K562 (cell line): ENCODE results near the gene MADD. TPM values are rescaled to one million over a fixed set of nuclear protein-coding genes. Genes with fewer than 3 reads are reported as not detected.

ENCODE experiments used
- BRD9 ChIP-seq: fragments of 450-650 bp; IDR thresholded peaks from 2 replicates; pipeline ENCODE4 v1.6.1; 2018; ENCODE audit warnings: low read depth; ENCODE audit not compliant: partially characterized antibody
- CC2D1A ChIP-seq: fragments of 450-650 bp; IDR thresholded peaks from 2 replicates; pipeline ENCODE4 v1.6.1; 2017; ENCODE audit warnings: mild to moderate bottlenecking
- GATA2 ChIP-seq: sonication (generic); formaldehyde crosslinking; IDR thresholded peaks from 2 replicates; pipeline ENCODE4 v1.4.0; 2020; ENCODE audit warnings: mild to moderate bottlenecking, missing genetic modification reagents
- HNRNPH1 ChIP-seq: fragments of 200-400 bp; formaldehyde crosslinking; optimal IDR thresholded peaks from 2 replicates; pipeline ENCODE3; 2017; ENCODE audit warnings: low read depth, mild to moderate bottlenecking, low read length, moderate library complexity
- IRF2 ChIP-seq: sonication (generic); formaldehyde crosslinking; IDR thresholded peaks from 2 replicates; pipeline ENCODE4 v1.8.1; 2022; ENCODE audit warnings: mild to moderate bottlenecking, missing genetic modification reagents
- OTX1 ChIP-seq: fragments of 450-650 bp; formaldehyde crosslinking; IDR thresholded peaks from 2 replicates; pipeline ENCODE4 v1.4.0; 2022; ENCODE audit warnings: mild to moderate bottlenecking
- PTBP1 ChIP-seq: fragments of 200-400 bp; formaldehyde crosslinking; IDR thresholded peaks from 2 replicates; pipeline ENCODE4 v1.6.1; 2017; ENCODE audit warnings: low read depth, low read length
- RBM15 ChIP-seq: fragments of 200-400 bp; formaldehyde crosslinking; IDR thresholded peaks from 2 replicates; pipeline ENCODE4 v1.6.1; 2018; ENCODE audit warnings: mild to moderate bottlenecking, low read length, moderate library complexity; ENCODE audit not compliant: insufficient read depth
- RBM34 ChIP-seq: fragments of 200-400 bp; formaldehyde crosslinking; IDR thresholded peaks from 2 replicates; pipeline ENCODE4 v1.6.1; 2018; ENCODE audit warnings: low read length, borderline replicate concordance; ENCODE audit not compliant: insufficient read depth
- RFX5 ChIP-seq: IDR thresholded peaks from 2 replicates; pipeline ENCODE4 v1.6.1; 2011; ENCODE audit warnings: low read depth, mild to moderate bottlenecking, improper control_type of control experiment, low read length
- SP1 ChIP-seq: sonication (generic); formaldehyde crosslinking; IDR thresholded peaks from 2 replicates; pipeline ENCODE4 v1.8.1; 2022; ENCODE audit warnings: mild to moderate bottlenecking, missing genetic modification reagents
- SRSF7 ChIP-seq: fragments of 200-400 bp; formaldehyde crosslinking; optimal IDR thresholded peaks from 2 replicates; pipeline ENCODE3; 2017; ENCODE audit warnings: mild to moderate bottlenecking, low read depth, low read length
- TBP ChIP-seq: optimal IDR thresholded peaks from 2 replicates; pipeline ENCODE3; 2011; ENCODE audit warnings: low read depth, low read length, improper control_type of control experiment
- THRAP3 ChIP-seq: fragments of 450-650 bp; IDR thresholded peaks from 2 replicates; pipeline ENCODE4 v1.6.1; 2016; ENCODE audit warnings: mild to moderate bottlenecking, inconsistent platforms, borderline replicate concordance
- TOE1 ChIP-seq, 2 experiments: fragments of 450-650 bp in 1 of 2; sonication (generic) in 1 of 2; formaldehyde crosslinking in 1 of 2; IDR thresholded peaks; 2 replicates each; pipeline versions ENCODE4 v1.7.1 to v1.8.0; 2016 to 2022; ENCODE audit warnings: borderline replicate concordance in 2 of 2, mild to moderate bottlenecking in 2 of 2, antibody characterized with exemption in 1 of 2, inconsistent platforms in 1 of 2, low read depth in 1 of 2, missing genetic modification reagents in 1 of 2, moderate library complexity in 1 of 2
- ZFP1 ChIP-seq: fragments of 450-650 bp; formaldehyde crosslinking; IDR thresholded peaks from 2 replicates; pipeline ENCODE4 v1.4.0; 2020; ENCODE audit warnings: mild to moderate bottlenecking, mixed read lengths
- ZKSCAN8 ChIP-seq: fragments of 200-800 bp; sonication (Bioruptor generic); IDR thresholded peaks from 2 replicates; pipeline ENCODE4 v1.6.1; 2016; ENCODE audit warnings: missing genetic modification characterization, missing compliant biosample characterization
- ZNF212 ChIP-seq: fragments of 450-650 bp; formaldehyde crosslinking; IDR thresholded peaks from 2 replicates; pipeline ENCODE4 v1.4.0; 2020; ENCODE audit warnings: mild to moderate bottlenecking
- ZNF41 ChIP-seq: fragments of 250-450 bp; sonication (Bioruptor Pico); conservative IDR thresholded peaks from 2 replicates; pipeline ENCODE4 v1.4.0; 2020; ENCODE audit warnings: mild to moderate bottlenecking
- ZNF696 ChIP-seq: fragments of 250-450 bp; sonication (Bioruptor Pico); conservative IDR thresholded peaks from 2 replicates; pipeline ENCODE4 v1.4.0; 2020; ENCODE audit warnings: mild to moderate bottlenecking, moderate library complexity
- ZNF77 ChIP-seq: fragments of 250-450 bp; sonication (Bioruptor Pico); IDR thresholded peaks from 2 replicates; pipeline ENCODE4 v1.5.0; 2020
- polyA plus RNA-seq, 8 experiments: library from polyadenylated mRNA; depleted of rRNA in 4 of 8; stranded (reverse) in 5 of 8; unstranded in 3 of 8; fragments of >200 nt; fragmentation: Nextera tagmentation in 2 of 8; fragmentation: Illumina TruSeq in 1 of 8; extraction: Ambion mirVana in 2 of 8; extraction: Trizol in 1 of 8; gene quantifications; 2 replicates each; pipeline versions ENCODE4 v1.2.1 to v1.2.3, GENCODE V29; 2011 to 2014; ENCODE audit warnings: inconsistent platforms in 1 of 8, missing spikeins in 1 of 8
- total RNA-seq, 7 experiments: library from RNA; depleted of rRNA in 6 of 7; stranded (reverse); fragments of >200 nt in 6 of 7; fragmentation: Illumina TruSeq in 2 of 7; extraction: Trizol in 2 of 7; gene quantifications; 2 replicates each; pipeline versions ENCODE4 v1.2.1 to v1.2.3, GENCODE V29; 2011 to 2021; ENCODE audit warnings: low replicate concordance in 1 of 7
- TF ChIP-seq, protein P1 (sequence below): sonication (generic); formaldehyde crosslinking; IDR thresholded peaks from 2 replicates; pipeline ENCODE4 v1.8.1; 2023; ENCODE audit warnings: mild to moderate bottlenecking, missing genetic modification reagents
- TF ChIP-seq, protein P2 (sequence below), 2 experiments: IDR thresholded peaks; 2 replicates each; pipeline ENCODE4 v1.6.1; 2011; ENCODE audit warnings: borderline replicate concordance in 1 of 2, control low read depth in 1 of 2, low read depth in 1 of 2, low read length in 1 of 2, mild to moderate bottlenecking in 1 of 2, mixed read lengths in 1 of 2, moderate library complexity in 1 of 2; ENCODE audit not compliant: insufficient read depth in 1 of 2, insufficient read length in 1 of 2, poor library complexity in 1 of 2, severe bottlenecking in 1 of 2; ENCODE audit errors: extremely low read depth in 1 of 2
- TF ChIP-seq, protein P3 (sequence below): IDR thresholded peaks from 2 replicates; pipeline ENCODE4 v1.6.1; 2016; ENCODE audit warnings: missing genetic modification characterization, missing compliant biosample characterization

MADD gene
- total and polyA plus RNA-seq, 9 of the 15 experiments (the other 6 are each of a cell fraction or from before 2014, with no cell fraction given) = 0.68 to 57.6 (median 33.6) TPM

- TF ChIP-seq ZNF41 (CRISPR knock-in tag) (no peak), ZKSCAN8 (CRISPR knock-in tag) (no peak), BRD9 (no peak), SP1 (no peak), IRF2 (CRISPR knock-in tag) (no peak), ZNF77 (CRISPR knock-in tag) (no peak), CC2D1A (no peak), ZNF212 (CRISPR knock-in tag) (no peak), HNRNPH1 (no peak), TBP (no peak), RBM34 (no peak), RBM15 (no peak), RFX5 (no peak), TOE1 (IDR thresholded peaks at IDR 0.05; ENCODE audit: borderline replicate concordance) (no peak), TOE1 (CRISPR knock-in tag; IDR thresholded peaks at IDR 0.05; ENCODE audit: borderline replicate concordance, low read depth) (no peak), GATA2 (CRISPR knock-in tag) (no peak), OTX1 (no peak), PTBP1 (no peak), SRSF7 (no peak), ZNF696 (no peak), THRAP3 (0 out of 2 replicates have a peak, but pooled peaks have one; percentile 63), ZFP1 (CRISPR knock-in tag) (no peak)
- TF ChIP-seq, protein P1, sequence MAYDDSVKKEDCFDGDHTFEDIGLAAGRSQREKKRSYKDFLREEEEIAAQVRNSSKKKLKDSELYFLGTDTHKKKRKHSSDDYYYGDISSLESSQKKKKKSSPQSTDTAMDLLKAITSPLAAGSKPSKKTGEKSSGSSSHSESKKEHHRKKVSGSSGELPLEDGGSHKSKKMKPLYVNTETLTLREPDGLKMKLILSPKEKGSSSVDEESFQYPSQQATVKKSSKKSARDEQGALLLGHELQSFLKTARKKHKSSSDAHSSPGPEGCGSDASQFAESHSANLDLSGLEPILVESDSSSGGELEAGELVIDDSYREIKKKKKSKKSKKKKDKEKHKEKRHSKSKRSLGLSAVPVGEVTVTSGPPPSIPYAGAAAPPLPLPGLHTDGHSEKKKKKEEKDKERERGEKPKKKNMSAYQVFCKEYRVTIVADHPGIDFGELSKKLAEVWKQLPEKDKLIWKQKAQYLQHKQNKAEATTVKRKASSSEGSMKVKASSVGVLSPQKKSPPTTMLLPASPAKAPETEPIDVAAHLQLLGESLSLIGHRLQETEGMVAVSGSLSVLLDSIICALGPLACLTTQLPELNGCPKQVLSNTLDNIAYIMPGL (CRISPR knock-in tag) = no peak
- TF ChIP-seq, protein P2, sequence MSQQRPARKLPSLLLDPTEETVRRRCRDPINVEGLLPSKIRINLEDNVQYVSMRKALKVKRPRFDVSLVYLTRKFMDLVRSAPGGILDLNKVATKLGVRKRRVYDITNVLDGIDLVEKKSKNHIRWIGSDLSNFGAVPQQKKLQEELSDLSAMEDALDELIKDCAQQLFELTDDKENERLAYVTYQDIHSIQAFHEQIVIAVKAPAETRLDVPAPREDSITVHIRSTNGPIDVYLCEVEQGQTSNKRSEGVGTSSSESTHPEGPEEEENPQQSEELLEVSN (IDR thresholded peaks at IDR 0.05; ENCODE audit: borderline replicate concordance in 1 of 2, extremely low read depth in 1 of 2, insufficient read depth in 1 of 2, insufficient read length in 1 of 2, low read depth in 1 of 2, low read length in 1 of 2, poor library complexity in 1 of 2, severe bottlenecking in 1 of 2) = no peak
- TF ChIP-seq, protein P3, sequence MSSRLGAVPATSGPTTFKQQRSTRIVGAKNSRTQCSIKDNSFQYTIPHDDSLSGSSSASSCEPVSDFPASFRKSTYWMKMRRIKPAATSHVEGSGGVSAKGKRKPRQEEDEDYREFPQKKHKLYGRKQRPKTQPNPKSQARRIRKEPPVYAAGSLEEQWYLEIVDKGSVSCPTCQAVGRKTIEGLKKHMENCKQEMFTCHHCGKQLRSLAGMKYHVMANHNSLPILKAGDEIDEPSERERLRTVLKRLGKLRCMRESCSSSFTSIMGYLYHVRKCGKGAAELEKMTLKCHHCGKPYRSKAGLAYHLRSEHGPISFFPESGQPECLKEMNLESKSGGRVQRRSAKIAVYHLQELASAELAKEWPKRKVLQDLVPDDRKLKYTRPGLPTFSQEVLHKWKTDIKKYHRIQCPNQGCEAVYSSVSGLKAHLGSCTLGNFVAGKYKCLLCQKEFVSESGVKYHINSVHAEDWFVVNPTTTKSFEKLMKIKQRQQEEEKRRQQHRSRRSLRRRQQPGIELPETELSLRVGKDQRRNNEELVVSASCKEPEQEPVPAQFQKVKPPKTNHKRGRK (tag) = 0 out of 2 replicates have a peak, but pooled peaks have one; percentile 19
Observed at GRCh38 chr11:47376525-47377371, 106.8 kb downstream of the MADD start (continued).
